Measurements from ENCODE around the gene PDLIM5.
"Not testable (repeated sequence)": the region's sequence is repeated elsewhere in the genome, so short reads cannot be mapped to it uniquely, and the experiment has no call there.

Gene PDLIM5

DNA sequence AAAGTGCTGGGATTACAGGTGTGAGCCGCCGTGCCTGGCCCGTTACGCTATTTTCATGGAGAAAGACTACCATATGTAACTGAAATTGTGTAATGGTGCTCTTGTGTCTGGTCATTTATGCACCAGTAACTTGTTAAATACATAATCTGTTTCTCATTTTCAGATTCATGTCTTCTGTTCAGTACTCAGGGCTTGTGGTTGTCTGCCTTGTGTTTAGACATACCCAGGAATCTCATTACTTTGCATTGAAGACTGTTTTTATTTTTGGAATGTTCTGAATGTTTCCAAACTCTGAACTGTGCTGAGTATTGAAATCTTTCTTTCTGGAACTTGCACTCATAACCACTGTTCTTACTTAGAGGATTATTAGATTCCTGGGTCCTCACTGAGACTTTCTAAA is 52.8 kb downstream of the PDLIM5 start:
- DNase-seq: no peak

GRCh38 chr4:94506822-94507221 is 55.1 kb downstream of the PDLIM5 start:
- DNase-seq: no peak

GRCh38 chr4:94507281-94507680 is 55.5 kb downstream of the PDLIM5 start:
- no peak for DNase-seq

GRCh38 chr4:94507708-94508107 is 56.0 kb downstream of the PDLIM5 start:
- no peak for DNase-seq

DNA sequence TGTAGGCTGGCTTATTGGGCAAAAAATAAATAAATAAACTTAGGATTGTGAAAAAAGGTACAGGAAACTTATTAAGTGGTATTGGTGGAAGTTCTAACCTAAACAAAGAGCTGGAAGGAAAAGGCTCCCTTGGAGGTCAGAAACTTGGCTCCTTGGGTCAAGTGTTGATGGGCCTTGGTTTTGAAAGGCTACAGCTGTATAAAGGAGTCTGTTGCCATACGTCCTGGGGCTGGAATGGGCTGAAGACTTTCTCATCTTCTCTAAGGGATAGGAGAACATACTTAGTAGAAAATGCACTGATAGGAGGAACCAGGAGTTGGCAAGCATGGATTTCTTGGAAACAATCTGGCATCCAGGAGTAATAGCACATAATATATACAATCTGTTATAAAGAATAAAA is 56.6 kb downstream of the PDLIM5 start:
- no peak for DNase-seq

GRCh38 chr4:94508806-94509205 is 57.1 kb downstream of the PDLIM5 start:
- DNase-seq: no peak

DNA sequence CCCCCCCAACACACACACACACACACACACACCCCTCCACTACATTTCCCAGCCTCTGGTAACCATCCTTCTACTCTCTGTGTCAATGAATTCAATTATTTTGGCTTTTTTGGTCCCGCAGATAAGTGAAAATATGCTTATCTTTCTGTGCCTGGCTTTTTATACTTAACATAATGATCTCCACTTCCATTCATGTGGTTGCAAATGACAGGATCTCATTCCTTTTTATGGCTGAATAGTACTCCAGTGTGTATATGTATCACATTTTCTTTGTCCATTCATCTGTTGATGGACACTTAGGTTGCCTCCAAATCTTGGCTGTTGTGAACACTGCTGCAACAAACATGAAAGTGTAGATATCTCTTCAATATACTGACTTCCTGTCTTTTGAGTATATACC is 59.8 kb downstream of the PDLIM5 start:
- DNase-seq: no peak

DNA sequence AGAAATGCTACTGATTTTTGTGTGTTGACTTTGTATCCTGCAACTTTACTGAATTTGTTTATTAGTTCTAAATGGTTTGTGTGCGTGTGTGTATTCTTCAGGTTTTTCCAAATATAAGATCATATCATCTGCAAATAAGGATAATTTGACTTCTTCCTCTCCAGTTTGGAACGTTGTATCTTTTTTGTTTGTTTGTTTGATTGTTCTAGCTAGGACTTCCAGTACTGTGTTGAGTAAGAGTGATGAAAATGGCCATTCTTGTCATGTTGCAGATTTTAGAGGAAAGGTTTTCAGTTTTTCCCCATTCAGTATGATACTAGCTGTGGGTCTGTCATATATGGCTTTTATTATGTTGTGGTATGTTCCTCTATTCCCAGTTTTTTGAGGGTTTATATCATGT is 61.8 kb downstream of the PDLIM5 start:
- DNase-seq: not testable (repeated sequence)

- no peak for DNase-seq
These were observed 63.6 kb downstream of the PDLIM5 start for GRCh38 chr4:94515365-94515764.

DNA sequence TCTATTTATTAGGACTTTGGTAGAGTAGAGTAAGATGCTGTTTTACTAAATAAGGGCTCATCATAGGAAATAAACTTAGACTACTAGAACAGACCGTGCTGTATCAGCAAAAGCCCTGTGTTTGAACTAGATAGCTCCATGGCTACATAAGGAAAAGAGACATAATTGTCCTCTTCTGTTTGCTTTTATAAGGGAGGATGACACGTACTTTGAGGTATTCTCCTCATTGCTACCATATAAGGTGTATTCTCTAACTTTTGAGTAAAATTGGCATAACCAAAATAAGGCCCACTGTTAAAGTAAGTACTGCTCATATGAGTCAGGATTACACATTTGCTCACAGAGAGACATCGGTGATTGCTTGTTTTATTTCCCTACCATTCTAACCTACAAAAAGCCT is 64.3 kb downstream of the PDLIM5 start:
- DNase-seq: no peak

DNA sequence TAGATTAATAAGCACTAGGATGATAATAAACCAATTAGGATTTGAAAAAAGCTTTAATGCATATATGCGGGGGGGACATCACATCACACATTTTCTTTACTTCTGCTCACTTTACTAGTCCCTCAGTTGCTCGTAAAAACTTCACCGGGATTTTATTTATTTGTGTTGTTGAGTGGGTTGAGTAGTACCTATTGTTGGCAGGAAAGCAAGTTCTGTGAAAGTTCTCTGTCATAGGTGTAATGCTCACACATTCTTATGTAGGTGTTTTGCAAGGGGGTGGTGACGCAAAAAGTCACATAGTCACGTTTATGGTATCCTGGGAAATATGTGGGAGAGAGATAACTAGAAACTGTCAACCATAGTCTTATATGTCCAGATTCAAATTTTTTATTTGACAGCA is 65.3 kb downstream of the PDLIM5 start:
- DNase-seq: no peak

GRCh38 chr4:94517492-94517891 is 65.8 kb downstream of the PDLIM5 start:
- no peak for DNase-seq

GRCh38 chr4:94519019-94519418 is 67.3 kb downstream of the PDLIM5 start:
- DNase-seq: no peak

DNA sequence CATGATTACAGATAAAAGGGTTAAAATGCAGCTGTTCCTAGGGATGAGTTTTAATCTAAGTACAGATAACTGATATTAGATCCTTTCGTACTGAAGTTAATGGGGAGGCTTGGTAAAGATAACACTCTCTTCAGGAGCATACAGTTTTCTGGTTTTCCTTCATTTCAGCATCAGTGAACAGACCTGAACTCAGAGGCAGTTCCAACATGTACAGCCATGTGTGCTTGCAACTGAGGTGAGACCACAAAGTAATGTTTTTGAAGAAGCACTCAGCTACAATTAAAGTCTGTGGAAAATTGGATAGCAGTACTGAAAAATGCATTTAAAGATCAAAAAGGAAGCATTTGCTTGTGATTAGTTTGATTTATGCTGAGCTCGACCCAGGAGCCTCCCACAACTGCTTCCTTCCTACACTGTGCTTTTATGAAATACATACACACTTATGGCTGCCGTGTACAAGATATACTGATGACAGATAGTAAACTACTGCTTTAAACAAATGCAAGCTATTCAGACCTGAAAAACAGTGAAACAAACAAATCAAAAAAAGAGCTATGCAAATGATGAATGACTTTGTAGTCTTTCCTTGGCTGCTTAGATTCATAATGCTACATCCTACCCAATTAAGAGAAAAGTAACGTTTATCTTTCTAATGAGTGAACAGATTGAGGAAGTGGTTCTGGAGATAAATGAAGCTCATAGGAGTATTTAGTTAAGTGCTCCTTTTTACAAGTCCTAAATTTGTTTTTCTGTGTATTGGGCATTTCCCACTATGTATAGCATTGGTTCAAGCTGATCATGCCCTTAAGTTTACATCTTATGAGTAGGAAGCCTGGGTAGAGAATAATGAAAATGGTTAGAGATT is 68.4 kb downstream of the PDLIM5 start:
- no peak for DNase-seq

DNA sequence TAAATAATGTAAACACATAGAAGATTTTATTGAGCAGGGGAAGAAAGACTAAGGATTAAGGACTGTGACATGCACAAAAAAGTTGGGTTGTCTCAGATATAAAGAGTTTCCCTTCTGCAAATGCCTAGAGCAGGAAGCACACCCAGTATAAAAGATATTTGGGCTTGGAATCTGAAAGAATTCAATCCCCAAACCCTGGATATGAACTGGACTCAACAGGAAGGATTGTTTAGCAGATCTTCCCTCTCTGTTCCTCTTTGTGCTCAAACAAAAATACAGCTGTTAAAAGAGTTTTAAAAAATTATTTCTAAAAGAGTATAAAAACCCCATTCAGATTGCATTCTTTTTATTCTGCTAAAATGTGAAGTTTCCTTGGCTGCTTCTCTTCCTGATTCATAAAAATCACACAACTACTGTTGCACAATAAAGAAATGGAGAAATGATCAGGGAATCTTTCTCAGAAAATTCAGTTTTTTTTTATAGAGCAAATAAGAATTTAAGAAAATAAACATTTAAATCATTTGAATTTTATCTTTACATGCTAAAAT is 71.4 kb downstream of the PDLIM5 start:
- DNase-seq: no peak

GRCh38 chr4:94523617-94524016 is 71.9 kb downstream of the PDLIM5 start:
- no peak for DNase-seq

GRCh38 chr4:94525993-94526728 is 74.4 kb downstream of the PDLIM5 start:
- DNase-seq: no peak

DNA sequence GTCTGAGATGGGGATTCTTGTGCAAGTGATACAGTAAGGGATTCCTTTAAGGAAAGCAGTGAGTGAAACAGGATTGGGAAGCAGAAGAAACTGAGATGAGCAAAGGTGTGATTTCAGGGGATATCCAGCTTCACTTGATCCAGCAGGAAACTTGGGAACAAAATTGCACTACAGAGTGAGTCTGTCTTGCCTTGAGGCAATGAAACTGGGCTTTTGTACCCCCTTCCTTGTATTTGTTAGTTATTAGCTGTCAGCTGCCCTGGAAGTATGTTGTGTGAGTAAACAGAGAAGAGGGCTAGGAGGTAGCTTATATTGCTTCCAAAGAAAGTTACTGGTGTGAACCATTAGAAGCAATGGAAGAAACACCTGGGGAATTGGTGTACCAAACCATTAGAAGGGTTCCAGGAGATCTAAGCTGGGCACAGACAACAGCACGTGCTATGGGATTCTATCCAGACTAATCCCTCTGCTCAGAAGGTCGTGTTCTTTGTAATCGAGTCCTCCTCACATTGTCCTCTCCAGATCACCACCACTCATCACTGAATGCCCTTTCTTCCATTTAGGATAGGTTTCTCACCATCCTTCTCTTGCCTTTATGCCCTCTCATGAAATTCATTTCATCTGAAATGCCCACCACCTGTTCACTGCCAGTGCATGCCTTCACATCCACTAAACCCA is 76.0 kb downstream of the PDLIM5 start:
- no peak for DNase-seq

- DNase-seq: no peak
These were observed 77.2 kb downstream of the PDLIM5 start for GRCh38 chr4:94528792-94529451.

DNA sequence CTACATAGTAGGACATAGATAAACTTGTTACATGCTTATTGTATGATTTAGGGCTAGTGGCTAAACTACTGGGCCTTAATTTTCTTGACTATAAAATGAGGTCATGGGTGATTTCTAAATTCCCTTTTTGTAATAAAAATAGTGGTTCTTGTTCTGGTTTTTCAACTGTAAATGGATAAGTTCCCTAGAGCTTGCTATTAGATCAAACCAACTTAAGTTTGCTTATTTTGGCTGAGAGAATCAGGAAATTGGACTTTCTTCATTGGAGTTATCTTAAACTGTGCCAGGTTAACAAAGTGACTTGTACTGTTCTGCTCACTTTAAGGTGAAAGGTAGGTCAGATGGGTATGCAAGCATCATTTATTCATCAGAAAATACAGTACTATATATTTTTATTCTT is 78.3 kb downstream of the PDLIM5 start:
- no peak for DNase-seq

DNA sequence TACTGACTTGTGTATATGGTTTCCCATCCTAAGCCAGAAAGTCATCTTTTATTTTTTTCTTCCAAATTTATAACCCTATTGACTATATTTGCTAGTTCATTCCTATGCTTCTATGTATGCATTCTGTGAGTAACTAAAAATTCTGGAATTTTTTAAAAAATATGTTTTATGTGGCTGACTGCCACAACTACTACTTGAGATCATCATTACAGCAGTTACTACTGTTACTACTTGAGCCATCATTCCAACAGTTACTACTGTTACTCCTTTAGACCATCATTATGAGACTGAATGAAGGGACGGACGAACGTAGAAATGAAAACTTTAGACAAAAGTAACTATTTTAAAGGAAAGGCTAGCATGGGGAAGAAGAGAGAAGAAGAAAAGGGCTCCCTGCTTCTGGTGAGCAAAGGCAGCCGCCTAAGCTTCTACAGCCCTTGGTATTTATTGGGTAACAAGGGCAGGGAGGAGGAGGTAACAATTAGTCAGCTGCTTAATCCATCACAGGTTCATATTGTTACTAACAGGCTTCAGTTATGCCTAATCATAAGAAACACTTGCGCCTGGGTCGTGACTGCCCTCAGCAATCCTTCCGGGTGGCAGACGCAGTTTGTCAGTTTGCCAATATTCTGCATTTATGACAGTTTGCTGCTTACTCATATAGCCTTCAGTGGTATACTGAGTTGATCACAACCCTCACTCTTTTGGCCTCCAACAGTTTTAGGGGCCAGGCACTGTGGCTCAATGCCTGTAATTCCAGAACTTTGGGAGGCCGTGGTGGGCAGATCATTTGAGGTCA is 80.4 kb downstream of the PDLIM5 start:
- no peak for DNase-seq
